ENCODE data around the gene AMPH. TPM values are rescaled to one million over a fixed set of nuclear protein-coding genes. Genes with fewer than 3 reads are reported as not detected.

AMPH gene
- total and polyA plus RNA-seq, 8 donors, result 0.90 to 12.5 (median 10.7) TPM

DNA sequence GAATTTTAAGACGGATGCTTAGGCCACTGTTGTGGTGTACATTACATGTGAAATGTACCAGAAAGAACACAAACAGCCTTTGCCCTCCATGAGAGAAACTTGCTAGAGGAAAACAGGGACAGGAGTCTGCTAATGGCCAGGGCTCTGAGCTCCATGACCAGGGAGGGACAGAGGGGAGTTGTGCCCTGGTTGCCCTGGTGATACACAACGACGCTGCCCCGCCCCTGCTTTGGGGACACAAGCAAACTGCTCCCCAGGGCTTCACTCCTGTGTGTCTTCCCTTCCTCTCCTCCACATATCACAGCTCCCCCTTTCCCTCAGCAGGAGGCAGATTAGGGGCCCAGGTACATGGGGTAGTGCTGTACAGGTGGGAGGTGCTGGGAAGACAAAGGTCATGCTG lies 36.2 kb downstream of the AMPH start:
- no peaks in the 10 kb centered on the region for H3K9me3 ChIP-seq
- H3K4me3 ChIP-seq, result no peak overlapping the region
- TF ChIP-seq CTCF (IDR thresholded peaks at IDR 0.05), result no peak
- H3K27me3 ChIP-seq, result no peaks in the 10 kb centered on the region
- no peaks in the 10 kb centered on the region for H3K36me3 ChIP-seq
- no peak for ATAC-seq
- DNase-seq, result no peak
- H3K27ac ChIP-seq, result no peak overlapping the region
- intact Hi-C loops (cut with DNase I), result no loop called here
- H3K4me1 ChIP-seq, result no peaks in the 10 kb centered on the region

- no peak overlapping the region for H3K4me3 ChIP-seq
- DNase-seq (no peak), ATAC-seq (no peak)
- no peaks in the 10 kb centered on the region for H3K4me1 ChIP-seq
- no peaks in the 10 kb centered on the region for H3K9me3 ChIP-seq
- no peak for TF ChIP-seq CTCF (IDR thresholded peaks at IDR 0.05)
- intact Hi-C loops (cut with DNase I), result no loop called here
- no peaks in the 10 kb centered on the region for H3K27me3 ChIP-seq
- H3K36me3 ChIP-seq, result no peaks in the 10 kb centered on the region
- H3K27ac ChIP-seq, result no peak overlapping the region
Measured at GRCh38 chr7:38592737-38593288, 38.4 kb downstream of the AMPH start.

DNA sequence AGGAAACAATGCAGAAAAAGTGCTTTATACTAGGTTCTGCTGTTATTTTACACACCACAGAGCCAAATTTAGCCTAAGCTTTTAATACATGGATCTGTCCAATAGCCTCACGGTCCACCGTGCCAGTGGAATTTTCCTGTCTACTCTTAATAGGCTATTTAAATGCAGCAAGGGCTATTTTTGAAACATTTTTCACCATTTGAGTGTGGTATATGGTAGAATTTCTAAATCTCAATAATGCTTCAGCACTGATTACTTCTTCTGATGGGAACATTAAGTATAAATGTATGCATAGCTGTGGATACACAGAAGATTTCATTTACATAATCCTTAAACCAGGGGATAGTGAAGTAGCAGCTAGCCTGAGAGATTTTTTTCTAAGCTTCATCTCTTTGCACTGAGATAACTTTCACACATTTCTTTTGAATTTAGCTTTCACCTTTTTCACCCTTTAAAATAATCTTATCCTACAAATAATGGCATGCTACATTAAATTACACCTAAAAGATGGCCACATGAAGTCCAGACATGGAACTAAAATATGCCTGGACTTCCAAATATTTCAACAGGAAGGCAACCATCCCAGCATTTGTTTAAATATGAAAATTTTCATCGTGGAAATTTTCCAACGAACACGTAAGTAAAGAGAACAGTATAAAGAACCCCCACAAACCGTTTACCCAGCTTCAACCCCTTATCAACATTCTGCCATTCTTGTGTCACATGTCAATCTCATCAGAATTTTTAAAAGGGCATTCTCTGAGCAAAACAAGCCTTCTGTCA lies 45.4 kb downstream of the AMPH start:
- no peak overlapping the region for H3K27ac ChIP-seq
- intact Hi-C loops (cut with DNase I), result no loop called here

GRCh38 chr7:38584443-38585210 lies 46.5 kb downstream of the AMPH start:
- intact Hi-C loops (cut with DNase I), result no loop called here
- no peak for DNase-seq
- no peak overlapping the region for H3K27ac ChIP-seq
- no peak for TF ChIP-seq CTCF (IDR thresholded peaks at IDR 0.05)
- no peaks in the 10 kb centered on the region for H3K9me3 ChIP-seq
- H3K4me1 ChIP-seq, result no peaks in the 10 kb centered on the region
- no peak overlapping the region for H3K4me3 ChIP-seq
- H3K36me3 ChIP-seq, result no peaks in the 10 kb centered on the region
- H3K27me3 ChIP-seq, result no peaks in the 10 kb centered on the region
- no peak for ATAC-seq

More for the DNA sequence above, 45.4 kb downstream of the AMPH start:
- DNase-seq (no peak), ATAC-seq (no peak)
- Histone ChIP-seq H3K4me1 (no peaks in the 10 kb centered on the region), H3K36me3 (no peaks in the 10 kb centered on the region), H3K4me3 (no peak overlapping the region), H3K27me3 (no peaks in the 10 kb centered on the region), H3K9me3 (no peaks in the 10 kb centered on the region)
- TF ChIP-seq CTCF (IDR thresholded peaks at IDR 0.05), result no peak

GRCh38 chr7:38580485-38580884 lies 50.7 kb downstream of the AMPH start:
- peaks cover 0 to 5% of the 10 kb centered on the region in 2 donors for H3K9me3 ChIP-seq
- ATAC-seq (no peak), DNase-seq (no peak)
- no peak overlapping the region for H3K4me3 ChIP-seq
- intact Hi-C loops (cut with DNase I), result no loop called here
- H3K27ac ChIP-seq, result no peak overlapping the region
- no peaks in the 10 kb centered on the region for H3K36me3 ChIP-seq
- TF ChIP-seq CTCF (IDR thresholded peaks at IDR 0.05), result no peak
- H3K27me3 ChIP-seq, result no peaks in the 10 kb centered on the region
- no peaks in the 10 kb centered on the region for H3K4me1 ChIP-seq

All from left lung (tissue), 10 donors.